ENCODE measurements around the gene HIP1R.

GRCh38 chr12:122886851-122887818 lies 51.9 kb downstream of the HIP1R start:
- TF ChIP-seq RCOR1 (IDR thresholded peaks at IDR 0.05; ENCODE audit: insufficient replicate concordance, low read length) (no peak), CTCF (conservative IDR thresholded peaks at IDR 0.05; ENCODE audit: low read depth, low read length) (no peak), POLR2A (IDR thresholded peaks at IDR 0.05; ENCODE audit: low read depth, low read length) (no peak), MAZ (IDR thresholded peaks at IDR 0.05; ENCODE audit: borderline replicate concordance, low read depth, low read length) (peak; percentile 58; the same call in 1 of the 2 replicates), CEBPB (IDR thresholded peaks at IDR 0.05; ENCODE audit: low read depth, low read length) (no peak), SMC3 (IDR thresholded peaks at IDR 0.05; ENCODE audit: low read depth, low read length) (no peak), CHD1 (IDR thresholded peaks at IDR 0.05; ENCODE audit: low read depth, low read length) (no peak), FOS (IDR thresholded peaks at IDR 0.05; ENCODE audit: low read depth, low read length) (peak; percentile 68), RAD21 (IDR thresholded peaks at IDR 0.05; ENCODE audit: low read length) (no peak), MXI1 (IDR thresholded peaks at IDR 0.05; ENCODE audit: borderline replicate concordance, low read depth, low read length) (no peak)
- TF ChIP-seq, protein P1, sequence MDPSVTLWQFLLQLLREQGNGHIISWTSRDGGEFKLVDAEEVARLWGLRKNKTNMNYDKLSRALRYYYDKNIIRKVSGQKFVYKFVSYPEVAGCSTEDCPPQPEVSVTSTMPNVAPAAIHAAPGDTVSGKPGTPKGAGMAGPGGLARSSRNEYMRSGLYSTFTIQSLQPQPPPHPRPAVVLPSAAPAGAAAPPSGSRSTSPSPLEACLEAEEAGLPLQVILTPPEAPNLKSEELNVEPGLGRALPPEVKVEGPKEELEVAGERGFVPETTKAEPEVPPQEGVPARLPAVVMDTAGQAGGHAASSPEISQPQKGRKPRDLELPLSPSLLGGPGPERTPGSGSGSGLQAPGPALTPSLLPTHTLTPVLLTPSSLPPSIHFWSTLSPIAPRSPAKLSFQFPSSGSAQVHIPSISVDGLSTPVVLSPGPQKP (IDR thresholded peaks at IDR 0.05; ENCODE audit: borderline replicate concordance, low read depth, low read length): no peak

Measured in IMR-90 (cell line).